Endothelial cell of umbilical vein (primary cell): ENCODE measurements around the gene ST8SIA6. TPM values are rescaled to one million over a fixed set of nuclear protein-coding genes. Genes with fewer than 3 reads are reported as not detected.

ENCODE experiments used
- BruUV-seq: library from RNA; stranded (reverse); fragments of 400-500 nt; replicated peaks from 2 replicates; lab custom pipeline; 2021; lab: Mats Ljungman, UMichigan
- CTCF ChIA-PET: fragments of 300-600, 350-600 bp; sonication (Branson Sonifier 250); formaldehyde crosslinking; loops from one replicate; lab custom pipeline; 2021; ENCODE audit warnings: antibody characterized with exemption, inconsistent platforms; lab: Charles Lee
- POLR2A ChIA-PET: fragments of 300-600, 350-600 bp; sonication (Branson Sonifier 250); formaldehyde crosslinking; loops from one replicate; lab custom pipeline; 2021; ENCODE audit warnings: antibody characterized with exemption, inconsistent platforms; lab: Charles Lee
- DNase-seq: peaks from one replicate; pipeline ENCODE4 v3.0.0-alpha.2; 2011; ENCODE audit warnings: low read depth, low spot score
- FAIRE-seq: peaks from 2 replicates; lab custom pipeline; 2011; peaks lifted over from hg19 to GRCh38; lab: Jason Lieb, UNC
- H2AFZ ChIP-seq: 2 replicates; pipeline ENCODE4 v1.6.0; 2012; ENCODE audit warnings: low read depth, low read length, control low read depth, inconsistent platforms
- H3K27ac ChIP-seq: 2 replicates; pipeline ENCODE4 v1.5.1; 2011; ENCODE audit warnings: low read depth, mild to moderate bottlenecking, control low read depth, low read length, moderate library complexity; ENCODE audit not compliant: insufficient read depth
- H3K27me3 ChIP-seq, 2 experiments: 2 replicates each; pipeline versions ENCODE4 v1.6.0 to v1.6.1; 2011; ENCODE audit warnings: low read length in 2 of 2, mixed read lengths in 1 of 2; ENCODE audit not compliant: control insufficient read depth in 2 of 2, insufficient read depth in 2 of 2
- H3K36me3 ChIP-seq, 2 experiments: 2 replicates in 1 of 2; 3 replicates in 1 of 2; pipeline ENCODE4 v1.5.1; 2011; ENCODE audit warnings: low read length in 2 of 2, mild to moderate bottlenecking in 1 of 2, moderate library complexity in 1 of 2; ENCODE audit not compliant: control insufficient read depth in 2 of 2, insufficient read depth in 2 of 2; ENCODE audit errors: extremely low read depth in 1 of 2
- H3K4me1 ChIP-seq: 3 replicates; pipeline ENCODE4 v1.5.1; 2011; ENCODE audit warnings: mild to moderate bottlenecking, low read length; ENCODE audit not compliant: control insufficient read depth, insufficient read depth; ENCODE audit errors: extremely low read depth
- H3K4me2 ChIP-seq: 2 replicates; pipeline ENCODE4 v1.6.1; 2011; ENCODE audit warnings: low read length, control low read depth, mixed read lengths; ENCODE audit not compliant: insufficient read depth
- H3K4me3 ChIP-seq, 3 experiments: fragments of 200-600 bp in 1 of 3; sonication (generic), shearing (Covaris generic) in 1 of 3; replicated peaks in 1 of 3; 2 replicates each; pipeline ENCODE4 v1.5.1; 2011 to 2016; ENCODE audit warnings: control low read depth in 3 of 3, low read length in 3 of 3, mild to moderate bottlenecking in 2 of 3, inconsistent platforms in 1 of 3, low read depth in 1 of 3, moderate library complexity in 1 of 3; ENCODE audit not compliant: insufficient read depth in 1 of 3
- H3K79me2 ChIP-seq: 2 replicates; pipeline ENCODE4 v1.6.0; 2012; ENCODE audit warnings: low read length, inconsistent platforms; ENCODE audit not compliant: control insufficient read depth, insufficient read depth
- H3K9ac ChIP-seq: replicated peaks from 2 replicates; pipeline ENCODE3; 2011; ENCODE audit warnings: low read length, control low read depth; ENCODE audit not compliant: insufficient read depth; ENCODE audit errors: extremely low read depth
- H3K9me1 ChIP-seq: replicated peaks from 3 replicates; pipeline ENCODE4 v1.6.0; 2011; ENCODE audit warnings: mild to moderate bottlenecking, low read length; ENCODE audit not compliant: control insufficient read depth, insufficient read depth; ENCODE audit errors: extremely low read depth
- H3K9me3 ChIP-seq: replicated peaks from 2 replicates; pipeline ENCODE4 v1.5.1; 2012; ENCODE audit warnings: low read length, inconsistent platforms; ENCODE audit not compliant: control insufficient read depth, insufficient read depth
- H4K20me1 ChIP-seq: replicated peaks from 2 replicates; pipeline ENCODE3; 2011; ENCODE audit warnings: mild to moderate bottlenecking, low read length; ENCODE audit not compliant: control insufficient read depth, insufficient read depth; ENCODE audit errors: extremely low read depth
- EZH2 ChIP-seq: IDR thresholded peaks from 2 replicates; pipeline ENCODE4 v1.6.1; 2012; ENCODE audit warnings: borderline replicate concordance, low read depth, mild to moderate bottlenecking, moderate library complexity, low read length, inconsistent platforms; ENCODE audit not compliant: severe bottlenecking
- FOS ChIP-seq: IDR thresholded peaks from 2 replicates; pipeline ENCODE4 v1.6.1; 2011; ENCODE audit warnings: mild to moderate bottlenecking, low read length, moderate library complexity, borderline replicate concordance; ENCODE audit not compliant: insufficient read depth
- GATA2 ChIP-seq: IDR thresholded peaks from 2 replicates; pipeline ENCODE4 v1.7.0; 2011; ENCODE audit warnings: low read depth, mild to moderate bottlenecking, moderate library complexity, mixed read lengths, low read length; ENCODE audit not compliant: insufficient read length, insufficient read depth
- JUN ChIP-seq: IDR thresholded peaks from 2 replicates; pipeline ENCODE4 v1.6.1; 2011; ENCODE audit warnings: borderline replicate concordance, low read depth; ENCODE audit not compliant: insufficient read length, insufficient read depth
- MYC ChIP-seq: IDR thresholded peaks from one replicate; pipeline ENCODE4 v1.6.1; 2011; ENCODE audit warnings: mild to moderate bottlenecking, low read depth, low read length
- POLR2A ChIP-seq: IDR thresholded peaks from 2 replicates; pipeline ENCODE4 v1.6.1; 2012; ENCODE audit warnings: low read depth, mild to moderate bottlenecking, control low read depth, low read length
- POLR2AphosphoS5 ChIP-seq: IDR thresholded peaks from 2 replicates; pipeline ENCODE4 v1.6.1; 2012; ENCODE audit warnings: low read depth, mild to moderate bottlenecking, control low read depth, low read length, moderate library complexity; ENCODE audit not compliant: insufficient read depth
- dilution Hi-C: fragments of 300-500 bp; cut with MboI; formaldehyde crosslinking; loops from one replicate; pipeline ENCODE4 v1.15.0; 2019; ENCODE audit warnings: low sequenced_read_pairs; ENCODE audit not compliant: extremely low pct_ligation_motif_present
- intact Hi-C: fragments of 100-400 bp; cut with micrococcal nuclease; formaldehyde crosslinking; loops from one replicate; pipeline ENCODE4 v1.10.0; 2022
- polyA plus RNA-seq, 4 experiments: library from polyadenylated mRNA; depleted of rRNA in 3 of 4; stranded (reverse) in 3 of 4; unstranded in 1 of 4; fragments of >200 nt; gene quantifications; 2 replicates each; pipeline versions ENCODE4 v1.2.1 to v1.2.3, GENCODE V29; 2011 to 2012; ENCODE audit warnings: missing spikeins in 1 of 4
- total RNA-seq: library from RNA; stranded (reverse); gene quantifications from 2 replicates; pipeline ENCODE4 v1.2.3, GENCODE V29; 2021
- TF ChIP-seq, protein P1 (sequence below): IDR thresholded peaks from 2 replicates; pipeline ENCODE4 v1.6.1; 2011; ENCODE audit not compliant: insufficient read depth, insufficient read length
- TF ChIP-seq, protein P2 (sequence below), 2 donors: IDR thresholded peaks; 1 replicate in 1 of 2; 2 replicates in 1 of 2; pipeline ENCODE4 v1.5.1; 2011; ENCODE audit warnings: low read length in 2 of 2, mild to moderate bottlenecking in 2 of 2, moderate library complexity in 2 of 2, control low read depth in 1 of 2, inconsistent platforms in 1 of 2, low read depth in 1 of 2; ENCODE audit not compliant: insufficient read depth in 1 of 2; ENCODE audit errors: extremely low read depth in 1 of 2

Gene ST8SIA6
- total and polyA plus RNA-seq, 2 donors (not counting 3 experiments of a cell fraction or from before 2014, with no cell fraction given) = 0.40 to 0.51 TPM

DNA sequence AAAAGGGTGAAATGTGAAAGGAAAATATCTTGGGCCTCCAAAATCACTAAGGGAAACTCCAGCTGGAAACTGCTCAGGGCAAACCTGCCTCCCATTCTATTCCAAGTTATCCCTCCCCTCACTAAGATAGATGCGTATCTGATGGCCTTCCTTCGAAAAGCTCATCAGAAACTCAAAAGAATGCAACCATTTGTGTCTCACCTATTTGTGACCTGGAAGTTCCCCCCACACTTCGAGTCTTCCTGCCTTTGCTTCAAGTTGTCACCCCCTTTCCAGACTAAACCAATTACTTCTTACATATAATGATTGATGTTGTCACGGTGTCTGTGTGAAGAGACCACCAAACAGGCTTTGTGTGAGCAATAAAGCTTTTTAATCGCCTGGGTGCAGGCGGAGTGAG, 69.3 kb downstream of the ST8SIA6 start:
- ChIA-PET CTCF (interaction anchor here (1.8 to 1.9 kb wide), 2 partner anchors 9 to 24 kb away, joined by 5 to 9 read pairs; no protein-coding TSS in a partner anchor), POLR2A (no interaction called here)
- intact Hi-C loops (no loop called here), dilution Hi-C loops (no loop called here)
- no peaks in the 10 kb centered on the region for H3K27me3 ChIP-seq
- H3K4me3 ChIP-seq = no peak overlapping the region
- no peak overlapping the region for H2AFZ ChIP-seq
- H3K9me3 ChIP-seq = no peaks in the 10 kb centered on the region
- BruUV-seq = no TSS peak
- FAIRE-seq (no peak), DNase-seq (no peak)
- no peak overlapping the region for H3K27ac ChIP-seq
- H3K4me2 ChIP-seq = no peak overlapping the region
- no peaks in the 10 kb centered on the region for H3K79me2 ChIP-seq
- no peaks in the 10 kb centered on the region for H4K20me1 ChIP-seq
- no peaks in the 10 kb centered on the region for H3K36me3 ChIP-seq
- H3K4me1 ChIP-seq = no peaks in the 10 kb centered on the region
- no peak overlapping the region for H3K9ac ChIP-seq
- no peak for TF ChIP-seq POLR2A
- TF ChIP-seq JUN = no peak
- no peak for TF ChIP-seq POLR2AphosphoS5
- TF ChIP-seq FOS = no peak
- TF ChIP-seq, protein P1, sequence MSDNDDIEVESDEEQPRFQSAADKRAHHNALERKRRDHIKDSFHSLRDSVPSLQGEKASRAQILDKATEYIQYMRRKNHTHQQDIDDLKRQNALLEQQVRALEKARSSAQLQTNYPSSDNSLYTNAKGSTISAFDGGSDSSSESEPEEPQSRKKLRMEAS = no peak
- TF ChIP-seq GATA2 = no peak
- TF ChIP-seq EZH2 = no peak
- TF ChIP-seq, protein P2, sequence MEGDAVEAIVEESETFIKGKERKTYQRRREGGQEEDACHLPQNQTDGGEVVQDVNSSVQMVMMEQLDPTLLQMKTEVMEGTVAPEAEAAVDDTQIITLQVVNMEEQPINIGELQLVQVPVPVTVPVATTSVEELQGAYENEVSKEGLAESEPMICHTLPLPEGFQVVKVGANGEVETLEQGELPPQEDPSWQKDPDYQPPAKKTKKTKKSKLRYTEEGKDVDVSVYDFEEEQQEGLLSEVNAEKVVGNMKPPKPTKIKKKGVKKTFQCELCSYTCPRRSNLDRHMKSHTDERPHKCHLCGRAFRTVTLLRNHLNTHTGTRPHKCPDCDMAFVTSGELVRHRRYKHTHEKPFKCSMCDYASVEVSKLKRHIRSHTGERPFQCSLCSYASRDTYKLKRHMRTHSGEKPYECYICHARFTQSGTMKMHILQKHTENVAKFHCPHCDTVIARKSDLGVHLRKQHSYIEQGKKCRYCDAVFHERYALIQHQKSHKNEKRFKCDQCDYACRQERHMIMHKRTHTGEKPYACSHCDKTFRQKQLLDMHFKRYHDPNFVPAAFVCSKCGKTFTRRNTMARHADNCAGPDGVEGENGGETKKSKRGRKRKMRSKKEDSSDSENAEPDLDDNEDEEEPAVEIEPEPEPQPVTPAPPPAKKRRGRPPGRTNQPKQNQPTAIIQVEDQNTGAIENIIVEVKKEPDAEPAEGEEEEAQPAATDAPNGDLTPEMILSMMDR (IDR thresholded peaks at IDR 0.05; ENCODE audit: extremely low read depth in 1 of 2, insufficient read depth in 1 of 2, low read depth in 1 of 2, low read length in 2 of 2) = no peak
- TF ChIP-seq MYC = no peak
- H3K9me1 ChIP-seq = no peaks in the 10 kb centered on the region
